Measurements from ENCODE around the gene ZFX.
A peak's percentile ranks its signal among the peaks of the same experiment; 100 is the strongest.

ZFX gene

GRCh38 chrX:24203072-24203808 lies 53.7 kb downstream of the ZFX start:
- no peak for DNase-seq

DNA sequence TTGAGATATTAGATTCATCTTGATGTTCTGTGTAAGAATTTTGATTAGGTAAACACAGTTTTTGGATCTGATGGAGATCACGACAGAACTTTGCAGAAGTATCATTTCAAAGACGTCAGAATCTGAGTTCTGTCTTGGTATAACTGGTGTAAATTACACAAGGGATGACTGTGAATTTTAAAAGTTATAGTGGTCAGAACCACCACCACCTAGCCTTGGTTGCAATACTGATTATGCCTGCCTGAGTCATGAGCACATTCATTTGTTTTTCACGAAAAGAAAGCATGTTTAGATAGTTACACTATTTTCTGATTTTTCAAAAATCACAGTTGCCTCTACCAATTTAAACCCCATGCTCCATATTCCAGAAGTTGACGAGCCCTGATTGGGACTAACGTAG lies 54.8 kb downstream of the ZFX start:
- peak in 1 of 4 experiments; percentile 16 for DNase-seq

GRCh38 chrX:24204958-24205357 lies 55.4 kb downstream of the ZFX start:
- peak in 3 of 4 experiments; percentile 6 to 25 (median 24) for DNase-seq

- no peak for DNase-seq
These were observed 58.3 kb downstream of the ZFX start for GRCh38 chrX:24207826-24208225.

DNA sequence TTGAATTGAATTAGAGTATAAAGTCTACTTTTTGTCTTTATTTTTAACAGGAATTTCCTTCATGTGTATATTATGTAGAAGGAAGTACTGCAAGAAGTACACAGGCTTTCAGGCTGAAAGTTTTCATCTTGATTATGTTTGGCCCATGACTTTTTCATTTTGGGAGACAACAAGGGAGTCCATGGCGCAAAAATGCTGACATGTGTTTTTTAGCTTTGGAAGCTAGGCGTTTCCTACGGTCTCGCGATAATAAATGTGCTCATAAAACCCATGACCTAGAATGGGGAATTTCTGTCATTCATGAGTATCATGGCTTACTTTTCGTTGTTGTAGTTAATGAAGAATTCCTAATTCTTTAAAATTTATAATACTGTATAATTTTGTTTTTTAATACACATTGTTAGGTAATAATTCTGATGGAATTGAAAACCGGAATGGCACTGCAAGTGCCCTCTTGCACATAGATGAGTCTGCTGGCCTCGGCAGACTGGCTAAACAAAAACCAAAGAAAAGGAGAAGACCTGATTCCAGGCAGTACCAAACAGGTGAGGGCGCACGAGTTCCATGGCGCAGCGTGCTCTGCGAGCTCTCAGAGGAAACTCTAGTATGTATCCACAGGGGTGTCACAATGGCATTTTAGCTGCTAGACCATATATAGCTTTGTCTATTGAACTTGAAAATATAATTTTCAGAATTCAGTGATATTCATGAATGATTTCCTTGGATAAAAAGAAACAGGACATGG lies 59.1 kb downstream of the ZFX start:
- DNase-seq: no peak

- DNase-seq: no peak
These were observed 60.7 kb downstream of the ZFX start for GRCh38 chrX:24210190-24210589.

GRCh38 chrX:24214568-24214967 lies 65.0 kb downstream of the ZFX start:
- no peak for DNase-seq

DNA sequence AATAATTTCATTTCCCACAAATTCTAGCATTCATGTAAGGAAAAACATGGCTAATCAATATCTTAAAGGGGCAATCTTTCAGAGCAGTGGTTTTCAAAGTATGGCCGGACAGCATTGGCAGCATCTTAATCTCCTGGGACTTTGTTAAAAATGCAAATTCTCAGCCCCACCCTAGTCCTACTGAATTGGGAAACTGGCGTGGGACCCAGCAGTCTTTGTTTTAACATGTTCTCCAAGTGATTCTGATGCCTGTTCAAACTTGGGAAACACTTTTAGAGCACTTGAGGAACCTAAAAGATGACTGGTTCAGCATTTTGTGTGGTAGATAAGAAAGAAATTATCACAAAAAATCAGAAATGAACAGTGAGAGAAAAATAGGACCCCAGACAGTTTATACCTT lies 65.7 kb downstream of the ZFX start:
- no peak for DNase-seq

GRCh38 chrX:24216037-24216436 lies 66.5 kb downstream of the ZFX start:
- DNase-seq: no peak

DNA sequence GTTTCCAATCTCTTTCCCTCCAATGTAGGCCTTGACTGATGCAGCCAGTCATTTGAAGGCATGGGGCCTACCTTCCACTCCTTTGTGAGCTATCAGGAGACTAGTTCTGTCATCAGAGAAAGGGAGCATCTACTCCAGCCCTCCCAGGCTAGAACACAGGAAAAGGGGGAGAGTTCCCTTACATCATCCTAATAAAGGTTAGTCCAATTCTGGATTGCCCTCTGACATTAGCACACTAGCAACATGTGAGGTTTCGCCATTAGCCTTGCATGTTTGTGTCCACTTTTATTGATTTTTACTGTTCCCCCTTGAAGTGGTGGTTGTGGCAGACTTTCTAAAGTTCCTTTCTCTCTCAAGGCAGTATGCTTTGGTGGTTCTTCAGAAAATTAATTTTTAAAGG lies 67.3 kb downstream of the ZFX start:
- no peak for DNase-seq

DNA sequence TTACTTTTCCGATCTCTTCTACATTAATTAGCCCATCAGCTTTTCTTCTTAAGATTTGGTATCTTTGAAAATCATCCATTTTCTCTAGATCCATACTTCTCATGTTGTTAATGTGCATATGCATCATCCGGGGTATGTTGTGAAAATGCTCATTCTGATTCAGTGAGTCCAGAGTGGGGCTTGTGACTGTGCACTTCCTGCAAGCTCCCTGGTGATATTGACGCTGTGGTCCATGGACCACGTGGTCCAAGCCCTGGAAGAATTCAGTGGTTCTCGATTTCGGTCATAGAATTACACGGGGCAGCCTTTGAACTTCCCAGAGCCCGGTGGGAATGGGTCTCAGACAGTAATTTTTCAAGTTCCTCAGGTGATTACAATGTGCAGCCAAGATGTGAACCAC lies 69.8 kb downstream of the ZFX start:
- no peak for DNase-seq

DNA sequence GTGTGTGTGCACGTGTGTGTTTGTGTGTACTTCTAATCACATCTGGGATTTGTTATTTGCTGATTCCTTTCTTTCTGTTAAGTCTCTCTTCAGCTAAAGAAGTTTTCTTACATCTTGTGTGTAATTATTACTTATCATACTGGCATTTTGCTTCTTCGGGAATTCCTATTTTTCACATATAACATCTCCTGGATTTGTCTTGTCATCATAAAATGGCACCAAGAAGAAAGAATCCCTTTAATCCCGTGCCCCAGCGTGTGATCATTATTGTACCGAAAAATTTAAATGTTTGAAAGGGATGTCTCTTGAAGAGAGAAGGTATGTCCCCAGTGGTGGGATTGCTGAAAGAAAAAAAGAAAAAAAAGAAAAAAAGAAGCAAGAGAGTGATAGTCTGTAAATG lies 72.3 kb downstream of the ZFX start:
- DNase-seq: no peak

GRCh38 chrX:24225265-24225664 lies 75.7 kb downstream of the ZFX start:
- DNase-seq: no peak

- no peak for DNase-seq
These were observed 76.6 kb downstream of the ZFX start for GRCh38 chrX:24226176-24226575.

GRCh38 chrX:24228596-24228995 lies 79.1 kb downstream of the ZFX start:
- no peak for DNase-seq

- no peak for DNase-seq
These were observed 79.9 kb downstream of the ZFX start for GRCh38 chrX:24229400-24229879.

- DNase-seq: no peak
These were observed 80.4 kb downstream of the ZFX start for GRCh38 chrX:24229976-24230375.

DNA sequence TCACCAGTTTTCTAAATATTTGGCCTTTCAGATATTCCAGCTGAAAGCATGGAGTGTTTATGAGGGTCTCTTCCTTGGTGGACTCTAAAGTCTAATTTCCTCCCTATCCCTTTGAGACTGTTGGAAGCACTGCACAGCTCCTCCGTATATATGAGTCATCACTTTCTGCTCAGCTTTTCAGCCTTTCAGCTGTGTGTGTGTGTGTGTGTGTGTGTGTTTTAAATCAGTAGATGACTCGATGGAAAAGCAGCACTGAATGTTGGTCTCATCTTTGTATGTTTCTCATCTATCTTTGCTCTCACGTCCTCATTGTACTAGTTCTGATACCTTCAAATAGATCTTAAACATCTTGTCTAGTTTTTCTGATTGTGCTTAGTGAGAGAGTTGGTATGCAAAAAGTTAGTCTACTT lies 81.6 kb downstream of the ZFX start:
- DNase-seq: peak in 3 of 4 experiments; percentile 10 to 48 (median 13)

DNA sequence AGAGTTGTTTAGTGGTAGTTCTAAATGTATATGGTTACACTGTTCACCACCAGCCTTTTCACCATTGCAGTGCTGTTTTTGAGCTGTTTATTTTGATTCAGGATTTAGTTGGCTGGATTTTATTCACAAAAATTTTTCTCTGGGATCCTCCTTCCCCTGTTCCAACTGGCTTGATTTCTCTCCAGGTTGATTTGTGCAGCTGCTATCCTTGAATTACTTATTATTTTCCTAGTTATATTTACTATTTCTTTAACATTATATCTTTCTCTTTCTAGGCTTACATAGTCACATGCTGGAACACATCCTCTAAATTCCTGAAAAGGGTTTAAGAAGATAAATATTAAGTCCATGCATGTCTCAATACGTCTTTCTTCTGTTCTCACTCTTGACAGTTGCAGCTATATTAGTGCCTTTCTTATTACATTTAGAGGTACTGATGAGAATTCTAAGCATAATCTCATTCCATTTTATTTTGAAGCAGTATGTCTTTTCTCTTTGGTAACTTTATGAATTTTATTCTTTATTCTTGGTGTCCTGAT lies 82.2 kb downstream of the ZFX start:
- DNase-seq: no peak

DNA sequence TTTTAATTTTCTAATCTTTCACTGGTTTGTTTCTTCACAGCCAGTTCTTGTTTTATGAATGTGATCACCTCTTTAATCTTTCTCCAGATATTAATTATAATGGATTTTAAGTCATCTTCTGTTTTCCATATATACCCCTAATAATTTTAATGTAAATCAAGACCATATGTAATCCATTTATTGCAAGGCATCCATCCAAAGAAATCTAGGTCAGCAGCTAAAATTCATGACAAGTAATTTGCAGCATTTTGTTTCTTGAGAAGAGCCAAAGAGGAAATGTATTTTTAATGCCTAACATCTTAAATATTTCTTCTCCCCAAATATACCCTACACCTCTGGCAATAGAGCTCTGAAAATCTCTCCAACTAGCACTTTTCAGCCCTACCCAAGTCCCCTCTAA lies 83.3 kb downstream of the ZFX start:
- DNase-seq: no peak

DNA sequence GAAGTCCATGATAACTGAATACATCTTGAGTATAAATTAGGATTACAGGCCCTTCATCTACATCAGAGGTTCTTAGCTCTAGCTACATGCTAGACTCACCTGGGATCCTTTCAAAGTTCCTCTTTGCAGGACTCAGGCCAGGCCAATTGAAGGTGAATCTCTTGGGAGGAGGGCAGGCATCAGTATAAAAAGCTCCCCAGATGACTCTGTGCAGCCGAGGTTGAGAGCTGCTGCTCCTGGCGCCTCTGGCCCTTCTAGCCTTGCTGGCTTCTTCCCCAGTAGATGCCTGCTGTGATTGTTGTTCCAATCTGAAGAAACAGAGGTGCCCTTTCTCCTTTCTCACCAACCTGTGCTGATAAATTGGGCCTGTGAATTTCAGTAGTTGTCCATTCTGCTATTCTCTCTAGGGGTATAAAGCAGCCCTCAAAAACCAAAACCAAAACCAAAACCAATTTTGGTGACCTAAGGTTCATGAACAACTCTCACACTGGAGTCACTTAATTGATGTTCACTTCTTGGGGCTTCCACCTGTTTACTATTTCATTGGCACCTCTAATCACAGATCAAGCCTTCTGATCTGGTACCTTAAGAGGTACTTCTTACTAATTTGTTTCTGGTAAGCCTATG lies 85.7 kb downstream of the ZFX start:
- DNase-seq: no peak

DNA sequence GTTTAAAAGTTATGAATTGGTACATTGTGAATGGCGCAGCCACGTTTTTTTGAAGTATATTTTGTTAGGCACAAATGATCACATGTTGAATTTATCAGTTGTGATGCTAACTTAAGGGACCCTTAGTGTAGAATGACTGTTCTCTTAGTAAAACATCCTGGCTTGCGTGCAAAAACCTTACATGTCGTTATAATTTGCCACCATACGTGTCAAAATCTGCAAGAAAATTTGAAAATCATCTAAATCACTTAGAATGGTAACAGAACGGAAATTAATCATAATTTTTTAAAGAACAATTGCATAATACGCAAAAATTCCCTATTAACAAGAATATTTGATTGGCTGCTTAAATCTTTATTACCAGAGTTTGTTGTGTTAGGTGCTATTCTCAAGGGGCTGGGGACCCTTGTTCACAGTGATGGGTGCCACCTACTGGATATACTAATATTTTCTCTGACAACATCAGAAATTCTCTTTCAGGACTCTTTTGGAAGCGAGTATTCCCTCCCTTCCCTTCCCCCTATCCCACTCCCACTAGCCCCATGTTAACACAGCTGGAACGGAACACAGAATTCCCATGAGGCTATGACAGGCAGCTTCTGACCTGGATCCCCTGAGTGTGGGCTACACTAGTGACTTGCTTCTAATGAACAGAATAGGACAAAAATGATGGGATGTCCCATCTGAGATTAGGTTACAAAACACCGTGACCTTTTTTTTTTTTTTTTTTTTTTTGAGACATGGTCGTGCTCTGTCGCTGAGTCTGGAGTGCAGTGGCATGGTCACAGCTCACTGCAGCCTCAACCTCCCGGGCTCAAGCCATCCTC lies 92.5 kb downstream of the ZFX start:
- DNase-seq: peak in 2 of 4 experiments; percentile 18 to 33

All from suppressor macrophage (primary cell).